GM19328 (cell line): ENCODE data around the gene SLC1A6.
"Not testable (repeated sequence)": the region's sequence is repeated elsewhere in the genome, so short reads cannot be mapped to it uniquely, and the experiment has no call there.

Experiments
- ATAC-seq: cut with Tn5 transposase; IDR thresholded peaks from one replicate; pipeline ENCODE4 v1.9.1; 2021; ENCODE audit warnings: mild to moderate bottlenecking, moderate library complexity; ENCODE audit not compliant: unreplicated experiment

SLC1A6 gene

DNA sequence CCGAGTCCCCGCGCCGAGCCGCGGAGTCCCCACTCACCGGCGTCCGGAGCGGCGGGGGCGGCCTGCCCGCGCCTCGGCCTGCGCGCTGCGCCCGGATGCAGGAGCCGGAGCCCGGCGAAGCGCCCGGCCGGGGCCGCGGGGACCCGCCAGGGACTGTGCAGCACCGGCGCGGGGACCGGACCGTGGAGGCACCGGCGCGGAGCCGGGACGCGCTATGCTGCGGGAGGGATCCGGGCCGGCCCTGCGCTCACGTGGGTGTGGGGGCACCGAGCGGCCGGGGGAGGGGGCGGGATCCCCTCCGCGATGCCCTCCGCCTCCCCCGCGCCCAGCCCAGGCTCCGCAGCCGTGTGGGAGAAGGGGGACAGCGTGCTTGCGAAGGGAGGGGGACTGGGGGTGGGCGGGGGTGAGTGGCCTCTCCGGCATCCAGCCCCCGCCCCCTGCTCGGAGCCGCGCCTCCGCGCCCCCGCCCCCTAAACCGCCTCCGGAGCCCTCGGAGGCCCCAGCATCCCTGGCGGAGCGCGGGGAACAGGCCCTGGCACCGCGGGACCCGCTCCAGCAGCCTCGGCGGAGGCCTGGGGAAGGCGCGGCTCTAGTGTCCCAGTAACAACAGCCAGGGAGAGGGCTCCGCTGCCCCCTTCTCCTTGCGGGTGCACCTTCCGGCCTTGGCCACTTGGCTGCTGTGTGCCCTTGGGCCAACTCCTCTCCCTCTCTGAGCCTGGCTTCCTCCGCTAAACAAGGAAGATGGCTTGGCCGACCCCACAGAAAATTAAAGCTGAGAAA is at the start of gene SLC1A6:
Gene SLC1A6 (minus strand): TSS at position 389 of the 780 bp plus-strand sequence. CDS start 6,954 bp downstream, outside the sequence.
- no peak for ATAC-seq

- no peak for ATAC-seq
Observed at GRCh38 chr19:15028490-15028889, 48.8 kb upstream of the SLC1A6 start.

DNA sequence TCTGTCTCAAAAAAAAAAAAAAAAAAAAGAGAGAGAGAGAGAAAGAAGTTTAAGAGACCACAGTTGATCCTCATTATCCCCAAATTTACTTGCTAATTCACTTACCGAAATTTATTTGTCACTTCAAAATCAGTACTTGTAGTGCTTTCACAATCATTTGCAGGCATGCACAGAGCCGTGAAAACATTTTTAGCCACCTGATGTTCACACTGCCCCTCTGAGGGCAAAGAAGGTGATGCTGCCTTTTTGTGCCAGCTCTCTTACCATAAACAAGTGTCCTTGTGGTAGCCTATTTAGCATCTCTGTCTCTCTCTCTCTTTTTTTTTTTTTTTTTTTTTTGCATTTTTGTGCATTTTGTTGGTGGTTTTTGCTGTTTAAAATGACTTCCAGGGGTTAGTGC is 45.6 kb upstream of the SLC1A6 start:
- ATAC-seq, result no peak

- no peak for ATAC-seq
Observed at GRCh38 chr19:15022752-15023151, 43.1 kb upstream of the SLC1A6 start.

DNA sequence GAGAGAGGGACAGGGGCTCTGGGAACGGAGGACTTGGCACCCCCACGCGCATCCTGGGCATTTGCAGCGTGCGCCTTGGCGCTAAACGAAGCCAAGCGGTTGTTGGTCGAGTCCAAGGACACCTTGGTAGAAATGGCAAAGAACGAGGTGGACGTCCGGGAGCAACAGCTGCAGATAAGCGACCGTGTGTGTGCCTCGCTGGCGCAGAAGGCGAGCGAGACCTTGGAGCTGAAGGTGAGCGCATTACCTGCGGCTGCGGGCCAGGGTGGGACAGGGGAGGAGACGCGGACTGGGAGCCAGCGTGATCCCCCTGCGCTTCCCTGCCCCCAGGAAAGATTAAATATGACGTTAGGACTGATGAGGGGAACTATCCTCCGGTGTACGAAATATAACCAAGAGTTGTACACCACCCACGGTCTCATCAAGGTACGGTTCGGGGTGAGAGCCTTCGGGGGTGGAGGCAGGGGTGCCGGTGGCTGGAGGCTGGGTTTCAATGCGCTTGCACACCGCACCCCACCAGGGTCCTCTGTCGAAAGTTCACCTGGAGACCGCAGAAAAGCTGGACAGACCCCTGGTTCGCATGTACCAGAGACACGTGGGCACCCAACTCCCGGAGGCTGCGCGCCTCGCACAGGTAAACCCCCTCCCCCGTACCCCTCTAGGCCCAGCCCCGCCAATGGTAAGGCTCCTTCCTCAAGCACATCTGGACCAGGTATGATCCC is 41.8 kb upstream of the SLC1A6 start:
- ATAC-seq, result no peak

DNA sequence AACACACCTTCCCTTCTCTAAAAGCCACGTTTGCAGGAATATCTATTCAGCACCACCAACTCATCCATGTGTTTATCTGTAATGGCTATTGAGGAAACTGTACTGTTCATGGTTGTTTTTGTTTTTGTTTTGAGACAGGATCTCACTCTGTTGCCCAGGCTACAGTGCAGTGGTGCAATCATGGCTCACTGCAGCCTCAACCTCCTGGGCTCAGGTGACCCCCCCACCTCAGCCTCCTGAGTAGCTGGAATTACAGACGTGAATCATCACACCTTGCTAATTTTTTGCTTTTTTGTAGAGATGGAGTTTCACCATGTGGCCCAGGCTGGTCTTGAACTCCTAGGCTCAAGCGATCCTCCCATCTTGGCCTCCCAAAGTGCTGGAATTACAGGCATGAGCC is 39.2 kb upstream of the SLC1A6 start:
- not testable (repeated sequence) for ATAC-seq

- ATAC-seq, result no peak
Observed at GRCh38 chr19:15015946-15016542, 36.4 kb upstream of the SLC1A6 start.

- no peak for ATAC-seq
Observed at GRCh38 chr19:15014579-15014978, 34.9 kb upstream of the SLC1A6 start.

DNA sequence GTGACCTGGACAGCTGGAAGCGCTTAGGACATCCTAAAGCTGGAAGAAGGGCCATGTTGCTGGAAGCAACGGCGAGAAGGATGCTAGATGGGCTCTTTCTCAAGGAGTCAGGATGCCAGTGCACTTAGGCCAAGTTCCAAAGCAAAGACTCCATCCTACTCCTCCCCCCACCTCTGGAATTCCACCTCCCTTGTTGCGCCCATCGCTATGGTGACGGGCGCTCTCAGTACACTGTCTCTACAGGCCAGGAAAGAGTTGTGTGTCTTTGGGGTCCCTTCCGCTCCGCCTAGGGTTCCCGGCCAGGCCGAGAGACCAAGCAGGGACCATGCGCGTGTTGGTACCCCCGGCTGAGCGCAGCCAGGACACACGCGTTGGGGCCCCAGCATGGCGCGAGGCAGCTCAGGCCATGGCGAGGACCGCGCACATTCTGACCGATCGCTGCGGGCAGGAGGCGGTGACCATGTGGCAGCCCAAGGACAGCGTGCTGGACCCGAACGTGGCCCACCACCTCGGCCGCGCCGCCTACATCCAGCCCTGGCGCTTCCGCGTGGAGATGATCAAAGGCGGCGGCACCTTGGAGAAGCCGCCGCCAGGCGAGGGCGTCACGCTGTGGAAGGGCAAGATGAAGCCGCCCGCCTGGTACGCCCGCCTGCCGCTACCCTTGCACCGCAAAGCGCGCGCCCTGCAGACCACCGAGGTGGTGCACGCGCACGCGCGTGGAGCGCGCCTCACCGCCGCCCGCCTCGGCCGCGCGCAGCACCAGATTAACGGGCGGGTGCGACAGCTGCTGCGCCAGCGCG is 31.0 kb upstream of the SLC1A6 start:
- no peak for ATAC-seq

DNA sequence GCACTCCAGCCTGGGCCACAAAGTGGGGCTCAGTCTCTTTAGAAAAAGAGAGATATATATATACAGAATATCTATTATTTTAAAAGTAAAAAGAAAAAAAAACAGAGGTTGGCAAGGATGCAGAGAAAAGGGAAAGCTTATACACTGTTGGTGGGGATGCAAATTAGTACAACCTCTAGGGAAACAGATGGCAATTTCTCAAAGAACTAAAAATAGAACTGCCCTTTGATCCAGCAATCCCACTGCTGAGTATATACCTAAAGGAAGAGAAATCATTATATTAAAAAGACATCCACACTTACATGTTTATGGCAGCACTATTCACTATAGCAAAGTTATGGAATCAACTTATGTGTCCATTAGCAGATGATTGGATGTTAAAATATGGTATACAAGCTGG is 28.6 kb upstream of the SLC1A6 start:
- no peak for ATAC-seq

GRCh38 chr19:14997981-14998380 is 18.3 kb upstream of the SLC1A6 start:
- ATAC-seq, result no peak

DNA sequence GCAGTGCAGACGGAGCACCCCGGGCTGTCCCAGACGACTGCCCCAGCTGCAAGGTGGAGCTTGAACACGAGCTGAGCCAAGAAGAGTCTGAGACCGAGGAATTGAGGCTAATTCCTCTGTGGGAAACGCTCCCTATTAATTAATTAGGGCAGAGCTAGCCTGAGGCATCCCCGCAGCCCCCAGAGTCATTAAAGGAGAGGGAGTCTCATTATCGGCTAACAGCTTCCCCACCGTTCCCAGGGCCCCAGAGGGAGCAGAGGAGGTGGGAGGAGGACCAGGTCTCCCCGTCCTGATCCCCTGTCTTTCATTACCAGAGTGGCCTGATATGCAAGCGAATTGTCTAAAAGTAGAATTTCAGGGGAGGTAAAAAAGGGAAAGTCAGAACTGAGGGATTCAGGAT is 13.1 kb upstream of the SLC1A6 start:
- no peak for ATAC-seq

DNA sequence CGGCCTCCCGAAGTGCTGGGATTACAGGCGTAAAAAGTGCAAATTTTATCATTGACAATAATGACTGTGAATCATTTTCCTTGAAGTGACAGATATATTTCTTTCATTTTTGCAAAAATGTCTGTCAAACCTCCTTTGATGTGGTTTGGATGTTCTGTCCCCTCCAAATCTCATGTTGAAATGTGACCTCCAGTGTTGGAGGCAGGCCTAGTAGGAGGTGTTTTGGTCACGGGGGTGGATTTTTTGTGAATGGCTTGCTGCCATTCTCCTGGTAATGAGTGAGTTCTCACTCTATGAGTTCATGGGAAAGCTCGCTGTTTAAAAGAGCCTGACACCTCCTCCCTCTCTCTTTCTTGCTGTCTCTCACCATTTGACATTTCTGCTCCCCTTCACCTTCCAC is 5.5 kb upstream of the SLC1A6 start:
- ATAC-seq, result no peak

GRCh38 chr19:14978161-14978776 is 1.4 kb downstream of the SLC1A6 start:
- no peak for ATAC-seq

DNA sequence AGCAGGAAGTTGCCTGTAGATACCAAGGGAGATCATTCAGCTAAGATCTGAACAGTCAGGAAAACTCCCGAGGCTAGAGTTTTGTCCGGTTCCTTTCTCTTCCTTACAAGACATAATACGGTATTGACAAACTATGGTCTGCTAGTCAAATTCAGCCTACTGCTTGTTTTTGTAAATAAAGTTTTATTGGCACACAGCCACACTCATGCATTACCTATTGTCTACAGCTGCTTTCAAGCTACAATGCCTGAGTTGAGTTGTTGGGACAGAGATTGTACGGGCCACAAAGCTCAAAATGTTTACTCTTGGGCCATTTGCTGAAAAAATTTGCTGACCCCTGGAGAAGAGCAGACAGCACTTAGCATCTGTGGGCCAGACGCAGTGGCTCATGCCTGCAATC is 2.5 kb downstream of the SLC1A6 start:
- ATAC-seq, result no peak

DNA sequence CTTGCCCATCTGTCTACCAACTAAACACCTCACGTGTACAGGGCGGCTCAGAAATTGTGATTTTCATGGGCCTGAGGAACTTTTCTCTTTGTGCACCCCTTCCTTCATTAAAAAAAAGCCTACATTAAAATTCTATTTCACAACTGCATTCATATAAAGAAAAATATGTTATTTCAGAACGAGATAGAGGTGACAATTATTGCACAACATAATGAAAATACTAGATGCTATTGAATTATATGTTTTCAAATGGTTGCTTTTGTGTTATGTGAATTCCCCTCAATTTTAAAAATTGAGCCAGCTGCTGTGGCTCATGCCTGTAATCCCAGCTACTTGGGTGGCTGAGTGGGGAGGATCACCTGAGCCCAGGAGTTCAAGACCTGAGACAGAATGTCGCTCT is 5.2 kb downstream of the SLC1A6 start:
- no peak for ATAC-seq

GRCh38 chr19:14972676-14973075 is 7.0 kb downstream of the SLC1A6 start:
- no peak for ATAC-seq

DNA sequence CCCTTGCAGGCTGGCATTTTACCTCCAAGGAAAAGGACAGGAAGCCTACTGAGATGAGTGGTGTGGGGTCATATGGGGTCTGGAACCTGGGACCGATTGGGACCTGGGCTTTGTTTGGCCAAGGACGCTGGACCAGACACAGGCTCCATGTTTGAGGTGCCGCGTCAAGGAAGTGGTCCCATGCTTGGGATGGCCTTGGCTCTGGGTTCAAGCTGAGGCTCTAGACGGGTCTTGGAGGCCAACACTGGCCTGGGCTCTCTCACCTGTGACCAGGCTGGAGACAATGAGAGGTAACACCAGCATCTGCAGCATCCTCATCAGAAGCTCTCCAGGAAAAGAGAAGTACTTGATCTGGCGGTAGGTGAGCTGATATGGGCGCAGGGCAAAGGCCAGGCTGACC is 8.2 kb downstream of the SLC1A6 start:
- ATAC-seq, result no peak

GRCh38 chr19:14968247-14968646 is 11.4 kb downstream of the SLC1A6 start:
- no peak for ATAC-seq

DNA sequence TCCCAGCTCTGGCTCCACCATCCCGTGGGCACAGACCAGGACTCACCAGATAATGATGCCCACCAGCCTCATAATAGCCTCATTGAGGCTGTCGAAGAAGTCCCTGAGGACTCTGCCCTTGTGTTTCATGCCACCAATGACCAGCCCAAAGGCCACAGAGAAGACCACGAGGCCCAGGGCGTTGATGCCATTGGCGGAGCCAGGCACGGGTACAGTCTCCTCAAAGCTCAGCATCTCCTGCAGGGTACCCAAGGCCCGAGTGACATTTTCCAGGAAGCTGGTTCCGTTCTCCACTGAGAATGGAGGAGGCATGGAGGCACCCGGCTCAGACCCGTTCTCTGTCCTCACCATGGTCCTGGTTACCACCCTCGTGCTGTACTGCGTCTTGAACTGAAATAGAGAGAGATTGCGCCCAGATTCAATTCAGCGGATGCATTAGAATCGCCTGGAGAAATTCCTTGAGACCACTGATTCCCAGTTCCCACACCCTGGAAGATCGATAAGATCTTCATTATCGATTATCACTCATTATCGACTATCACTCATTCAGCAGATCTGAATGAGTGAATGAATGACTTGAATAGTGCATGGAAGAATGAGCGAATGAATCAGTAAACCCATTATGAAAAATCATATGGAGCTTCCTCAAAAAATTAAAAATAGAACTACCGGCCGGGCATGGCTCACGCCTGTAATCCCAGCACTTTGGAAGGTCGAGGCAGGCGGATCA is 17.5 kb downstream of the SLC1A6 start:
- no peak for ATAC-seq
